Progenitor cell of endocrine pancreas (in vitro differentiated cells): ENCODE results near the gene TLR8. TPM values are rescaled to one million over a fixed set of nuclear protein-coding genes. Genes with fewer than 3 reads are reported as not detected.
"Not testable (repeated sequence)": the region's sequence is repeated elsewhere in the genome, so short reads cannot be mapped to it uniquely, and the experiment has no call there.

Experiments
- DNase-seq: peaks from one replicate; pipeline ENCODE4 v3.0.0; 2021; ENCODE audit warnings: low spot score; ENCODE audit not compliant: unreplicated experiment
- H3K27ac Mint-ChIP-seq: 2 replicates; pipeline ENCODE4 v1.8.0; 2021; ENCODE audit warnings: mild to moderate bottlenecking, moderate library complexity, mixed read lengths
- H3K27me3 Mint-ChIP-seq: 2 replicates; pipeline ENCODE4 v1.8.0; 2021; ENCODE audit warnings: mixed read lengths
- H3K36me3 Mint-ChIP-seq: 2 replicates; pipeline ENCODE4 v1.8.0; 2022; ENCODE audit warnings: mixed read lengths; ENCODE audit not compliant: insufficient read depth
- H3K4me1 Mint-ChIP-seq: 2 replicates; pipeline ENCODE4 v1.8.0; 2021; ENCODE audit warnings: low read depth, mixed read lengths
- H3K4me3 Mint-ChIP-seq: 2 replicates; pipeline ENCODE4 v1.8.0; 2021; ENCODE audit warnings: low read depth, mild to moderate bottlenecking, moderate library complexity, mixed read lengths
- H3K9me3 Mint-ChIP-seq: 2 replicates; pipeline ENCODE4 v1.8.0; 2021; ENCODE audit warnings: low read depth, mixed read lengths
- total RNA-seq: library from RNA; stranded (reverse); gene quantifications from 2 replicates; pipeline ENCODE4 v1.2.1, GENCODE V29; 2021
- TF ChIP-seq, protein P1 (sequence below): fragments of 200-600 bp; sonication (generic); IDR thresholded peaks from one replicate; pipeline ENCODE4 v1.5.0; 2021; ENCODE audit warnings: antibody characterized with exemption, mild to moderate bottlenecking; ENCODE audit not compliant: unreplicated experiment

The TLR8 gene
- total RNA-seq, 1 donor from 2014 or later = not detected

DNA sequence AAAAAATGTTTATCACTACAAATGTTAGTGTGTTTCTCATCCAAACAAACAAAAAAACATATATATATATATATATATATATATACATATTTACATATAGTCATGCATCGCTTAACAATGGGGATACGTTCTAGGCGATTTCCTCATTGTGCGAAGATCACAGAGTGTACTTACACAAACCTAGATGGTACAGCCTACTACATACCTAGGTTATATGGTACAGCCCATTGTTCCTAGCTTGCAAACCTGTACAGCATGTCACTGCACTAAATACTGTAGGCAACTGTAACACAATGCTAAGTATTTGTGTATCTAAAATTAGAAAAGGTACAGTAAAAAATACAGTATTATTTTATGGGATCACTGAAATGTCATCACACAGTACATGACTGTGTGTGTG lies 52.0 kb downstream of the TLR8 start:
- peaks cover 20% of the 10 kb centered on the region for H3K9me3 Mint-ChIP-seq
- TF ChIP-seq, protein P1, sequence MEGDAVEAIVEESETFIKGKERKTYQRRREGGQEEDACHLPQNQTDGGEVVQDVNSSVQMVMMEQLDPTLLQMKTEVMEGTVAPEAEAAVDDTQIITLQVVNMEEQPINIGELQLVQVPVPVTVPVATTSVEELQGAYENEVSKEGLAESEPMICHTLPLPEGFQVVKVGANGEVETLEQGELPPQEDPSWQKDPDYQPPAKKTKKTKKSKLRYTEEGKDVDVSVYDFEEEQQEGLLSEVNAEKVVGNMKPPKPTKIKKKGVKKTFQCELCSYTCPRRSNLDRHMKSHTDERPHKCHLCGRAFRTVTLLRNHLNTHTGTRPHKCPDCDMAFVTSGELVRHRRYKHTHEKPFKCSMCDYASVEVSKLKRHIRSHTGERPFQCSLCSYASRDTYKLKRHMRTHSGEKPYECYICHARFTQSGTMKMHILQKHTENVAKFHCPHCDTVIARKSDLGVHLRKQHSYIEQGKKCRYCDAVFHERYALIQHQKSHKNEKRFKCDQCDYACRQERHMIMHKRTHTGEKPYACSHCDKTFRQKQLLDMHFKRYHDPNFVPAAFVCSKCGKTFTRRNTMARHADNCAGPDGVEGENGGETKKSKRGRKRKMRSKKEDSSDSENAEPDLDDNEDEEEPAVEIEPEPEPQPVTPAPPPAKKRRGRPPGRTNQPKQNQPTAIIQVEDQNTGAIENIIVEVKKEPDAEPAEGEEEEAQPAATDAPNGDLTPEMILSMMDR = no peak
- no peaks in the 10 kb centered on the region for H3K36me3 Mint-ChIP-seq
- no peak for DNase-seq
- no peak overlapping the region for H3K4me3 Mint-ChIP-seq
- H3K4me1 Mint-ChIP-seq = peaks cover 2% of the 10 kb centered on the region
- no peak overlapping the region for H3K27ac Mint-ChIP-seq
- no peaks in the 10 kb centered on the region for H3K27me3 Mint-ChIP-seq

DNA sequence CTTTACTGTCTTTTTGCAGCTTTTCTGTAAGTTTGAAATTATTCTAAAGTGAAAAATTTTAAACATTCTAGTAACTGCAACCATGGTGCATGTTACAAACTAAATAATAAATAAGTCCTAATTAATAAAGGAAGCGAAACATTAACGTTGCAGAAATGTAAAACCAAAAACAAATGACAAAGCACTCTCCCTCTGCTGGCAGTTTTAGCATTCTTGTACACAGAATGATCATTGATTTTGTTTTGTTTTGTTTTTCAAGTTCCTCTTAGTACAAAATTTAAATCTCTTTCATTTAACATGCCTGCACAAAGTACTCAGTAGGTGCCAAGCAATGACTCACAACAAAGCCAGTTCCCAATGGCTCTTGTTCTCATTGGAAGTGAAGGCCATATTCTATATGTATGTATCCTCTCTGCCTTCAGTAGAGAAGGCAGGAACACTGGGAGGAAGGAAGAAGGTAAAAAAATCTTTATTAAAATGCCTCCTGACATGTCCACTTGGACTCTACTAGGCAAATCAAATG lies 54.8 kb downstream of the TLR8 start:
- TF ChIP-seq, protein P1 = no peak
- Mint-ChIP-seq H3K9me3 (peaks cover 24% of the 10 kb centered on the region), H3K4me1 (peaks cover 2% of the 10 kb centered on the region), H3K4me3 (no peak overlapping the region), H3K36me3 (peaks cover 1% of the 10 kb centered on the region), H3K27ac (no peak overlapping the region), H3K27me3 (no peaks in the 10 kb centered on the region)
- DNase-seq = no peak

DNA sequence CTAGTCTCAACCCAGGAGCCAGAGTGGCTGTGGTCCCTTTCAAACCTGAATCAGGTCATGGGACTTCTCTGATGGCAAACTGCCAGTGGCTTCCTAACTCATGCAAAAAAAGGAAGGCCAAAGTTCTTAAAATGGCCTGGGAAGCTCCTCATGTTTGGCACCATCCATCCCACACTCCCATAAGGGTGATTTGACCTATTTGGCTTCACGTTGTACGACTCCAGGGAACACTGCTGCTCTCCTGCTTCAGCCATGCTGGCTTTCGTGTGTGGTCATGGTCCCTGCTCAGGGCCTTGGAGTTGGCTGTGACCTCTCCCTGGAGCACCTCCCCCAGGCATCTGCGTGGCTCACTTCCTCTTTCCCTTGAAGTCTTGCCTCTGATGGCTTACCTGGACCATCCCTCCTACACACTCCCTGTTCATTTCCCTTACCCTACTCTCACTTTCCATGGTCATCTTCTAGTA lies 55.7 kb downstream of the TLR8 start:
- Mint-ChIP-seq H3K4me1 (no peaks in the 10 kb centered on the region), H3K27me3 (no peaks in the 10 kb centered on the region), H3K9me3 (peaks cover 29% of the 10 kb centered on the region), H3K27ac (no peak overlapping the region), H3K4me3 (no peak overlapping the region), H3K36me3 (peaks cover 1% of the 10 kb centered on the region)
- TF ChIP-seq, protein P1 = no peak
- DNase-seq = no peak

DNA sequence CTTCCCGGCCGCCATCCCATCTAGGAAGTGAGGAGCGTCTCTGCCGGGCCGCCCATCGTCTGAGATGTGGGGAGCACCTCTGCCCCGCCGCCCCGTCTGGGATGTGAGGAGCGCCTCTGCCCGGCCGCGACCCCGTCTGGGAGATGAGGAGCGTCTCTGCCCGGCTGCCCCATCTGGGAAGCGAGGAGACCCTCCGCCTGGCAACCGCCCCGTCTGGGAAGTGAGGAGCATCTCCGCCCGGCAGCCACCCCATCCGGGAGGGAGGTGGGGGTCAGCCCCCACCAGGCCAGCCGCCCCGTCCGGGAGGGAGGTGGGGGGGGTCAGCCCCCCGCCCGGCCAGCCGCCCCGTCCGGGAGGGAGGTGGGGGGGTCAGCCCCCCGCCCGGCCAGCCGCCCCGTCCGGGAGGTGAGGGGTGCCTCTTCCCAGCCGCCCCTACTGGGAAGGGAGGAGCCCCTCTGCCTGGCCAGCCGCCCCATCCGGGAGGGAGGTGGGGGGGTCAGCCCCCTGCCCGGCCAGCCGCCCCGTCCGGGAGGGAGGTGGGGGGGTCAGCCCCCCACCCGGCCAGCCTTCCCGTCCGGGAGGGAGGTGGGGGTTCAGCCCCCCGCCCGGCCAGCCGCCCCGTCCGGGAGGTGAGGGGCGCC lies 56.9 kb downstream of the TLR8 start:
- H3K27me3 Mint-ChIP-seq, H3K4me1 Mint-ChIP-seq, H3K4me3 Mint-ChIP-seq, DNase-seq, H3K36me3 Mint-ChIP-seq, H3K27ac Mint-ChIP-seq: not testable (repeated sequence)
- H3K9me3 Mint-ChIP-seq = peaks cover 28% of the 10 kb centered on the region

DNA sequence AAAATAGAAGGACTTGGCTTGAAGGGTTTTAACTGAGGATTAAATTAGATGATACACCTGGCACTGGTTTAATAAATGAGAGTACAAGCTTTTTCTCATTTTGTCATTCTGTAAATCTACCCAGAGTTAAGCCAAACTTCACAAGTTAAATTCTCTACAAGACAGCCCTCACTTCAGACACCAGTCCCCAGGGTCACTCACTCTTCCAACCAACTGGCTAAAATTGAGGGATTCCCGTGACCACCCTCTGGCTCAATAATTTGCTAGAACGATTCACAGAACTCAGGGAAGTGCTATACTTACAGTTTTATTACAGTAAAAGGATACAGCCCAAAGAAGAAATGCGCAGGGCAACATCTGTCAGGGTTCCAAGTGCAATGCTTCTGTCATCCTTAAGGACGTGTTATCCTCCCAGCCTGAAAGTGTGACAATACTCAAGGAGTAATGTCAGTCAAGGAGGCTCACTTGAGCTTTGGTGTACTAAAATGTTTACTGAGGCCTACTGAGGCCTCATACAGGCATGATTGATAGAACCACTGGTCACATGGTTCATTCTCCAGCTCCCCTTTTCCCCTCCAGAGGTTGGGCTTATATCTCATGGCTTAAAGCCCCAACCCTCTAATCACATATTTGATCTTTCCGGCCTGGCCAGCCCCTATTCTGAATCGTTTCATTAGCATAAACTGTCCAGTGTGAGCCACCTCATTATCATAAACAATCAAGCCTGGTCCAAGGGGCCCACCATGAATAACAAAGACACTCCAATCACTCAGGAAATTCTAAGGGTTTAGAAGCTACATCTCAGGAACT lies 58.9 kb downstream of the TLR8 start:
- Mint-ChIP-seq H3K27me3 (no peaks in the 10 kb centered on the region), H3K9me3 (peaks cover 25% of the 10 kb centered on the region), H3K36me3 (peaks cover 1% of the 10 kb centered on the region), H3K27ac (no peak overlapping the region), H3K4me1 (no peaks in the 10 kb centered on the region), H3K4me3 (no peak overlapping the region)
- TF ChIP-seq, protein P1 = no peak
- DNase-seq = no peak
